ENCODE results near the gene CRY1.

Gene CRY1

GRCh38 chr12:107032266-107032665, 61.1 kb downstream of the CRY1 start:
- no peak for TF ChIP-seq CTCF (conservative IDR thresholded peaks at IDR 0.05)
- H3K27ac ChIP-seq: no peak overlapping the region

- no peak for TF ChIP-seq CTCF (conservative IDR thresholded peaks at IDR 0.05)
Observed at GRCh38 chr12:107031061-107031460, 62.3 kb downstream of the CRY1 start.

GRCh38 chr12:107029081-107029480, 64.3 kb downstream of the CRY1 start:
- no peak overlapping the region for H3K27ac ChIP-seq

More at GRCh38 chr12:107031061-107031460, 62.3 kb downstream of the CRY1 start:
- H3K27ac ChIP-seq: no peak overlapping the region

DNA sequence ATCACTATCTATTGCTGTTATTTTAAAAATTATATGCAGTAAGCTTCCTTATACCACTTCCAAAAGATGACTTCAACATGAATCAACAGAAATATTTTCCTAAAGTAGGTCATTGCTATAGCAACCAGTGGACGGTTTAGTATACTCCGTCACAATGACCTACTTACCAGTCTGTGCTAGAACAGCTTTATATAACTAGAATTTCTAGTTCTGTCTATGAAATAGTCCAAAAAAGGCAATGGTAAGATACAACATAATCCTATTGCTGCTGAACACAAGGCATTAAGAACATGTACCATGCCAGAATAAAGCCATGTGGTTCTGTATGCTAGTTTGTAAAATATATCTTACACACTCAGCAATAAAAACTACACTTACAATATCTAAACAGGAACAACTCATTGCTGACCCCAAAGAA, 65.7 kb downstream of the CRY1 start:
- TF ChIP-seq CTCF (conservative IDR thresholded peaks at IDR 0.05): no peak
- peak overlapping the region; percentile 74 for H3K27ac ChIP-seq

More at GRCh38 chr12:107029081-107029480, 64.3 kb downstream of the CRY1 start:
- no peak for TF ChIP-seq CTCF (conservative IDR thresholded peaks at IDR 0.05)

GRCh38 chr12:107026806-107027635, 66.3 kb downstream of the CRY1 start:
- no peak for TF ChIP-seq CTCF (conservative IDR thresholded peaks at IDR 0.05)
- H3K27ac ChIP-seq: peak overlapping the region; percentile 74

DNA sequence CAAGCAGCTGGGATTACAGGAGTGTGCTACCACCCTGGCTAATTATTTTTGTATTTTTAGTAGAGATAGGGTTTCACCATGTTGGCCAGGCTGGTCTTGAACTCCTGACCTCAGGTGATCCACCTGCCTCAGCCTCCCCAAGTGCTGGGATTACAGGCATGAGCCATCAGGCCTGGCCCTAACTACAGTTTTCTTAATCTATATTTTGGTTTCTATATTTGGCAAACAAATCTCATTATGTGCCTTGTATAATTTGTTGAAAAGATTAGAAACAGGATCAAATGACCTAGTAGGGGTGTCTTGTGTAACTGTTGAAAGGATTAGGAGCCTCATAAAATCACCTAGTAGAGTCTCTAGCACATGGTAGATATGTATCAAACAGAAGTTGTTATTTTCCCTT, 67.0 kb downstream of the CRY1 start:
- peak overlapping the region; percentile 74 for H3K27ac ChIP-seq

- no peak for TF ChIP-seq CTCF (conservative IDR thresholded peaks at IDR 0.05)
- H3K27ac ChIP-seq: no peak overlapping the region
Observed at GRCh38 chr12:107025671-107026070, 67.7 kb downstream of the CRY1 start.

DNA sequence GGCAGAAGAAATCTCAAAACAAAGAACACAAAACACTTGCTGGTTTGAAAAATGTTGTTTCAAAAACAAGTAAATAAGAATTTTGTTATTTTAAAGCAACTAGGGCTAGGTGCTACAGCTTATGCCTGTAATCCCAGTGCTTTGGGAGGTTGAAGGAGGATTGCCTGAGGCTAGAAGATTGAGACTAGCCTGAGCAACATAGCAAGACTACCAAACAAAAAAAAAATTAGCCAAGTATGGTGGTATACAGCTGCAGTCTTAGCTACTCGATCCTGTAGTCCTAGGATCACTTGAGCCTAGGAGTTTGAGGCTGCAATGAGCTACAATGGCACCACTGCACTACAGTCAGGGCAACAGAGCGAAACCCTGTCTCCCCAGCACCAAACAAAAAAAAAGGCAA, 73.8 kb downstream of the CRY1 start:
- no peak overlapping the region for H3K27ac ChIP-seq
- no peak for TF ChIP-seq CTCF (conservative IDR thresholded peaks at IDR 0.05)

Data from VCaP (cell line).